HL-60 (cell line): ENCODE measurements around the gene USP48.

Experiments used
- GABPA ChIP-seq: IDR thresholded peaks from 2 replicates; pipeline ENCODE4 v1.6.1; 2012; ENCODE audit warnings: low read depth
- POLR2AphosphoS5 ChIP-seq: IDR thresholded peaks from 2 replicates; pipeline ENCODE4 v1.6.1; 2012; ENCODE audit warnings: low read depth
- TF ChIP-seq, protein P1 (sequence below): IDR thresholded peaks from one replicate; pipeline ENCODE4 v1.5.1; 2011; ENCODE audit warnings: low read length, control low read depth, inconsistent platforms; ENCODE audit not compliant: insufficient read depth
- TF ChIP-seq, protein P2 (sequence below): IDR thresholded peaks from 2 replicates; pipeline ENCODE4 v1.6.1; 2012; ENCODE audit warnings: low read depth; ENCODE audit not compliant: insufficient replicate concordance

GRCh38 chr1:21750841-21751240, 32.1 kb downstream of the USP48 start:
- TF ChIP-seq, protein P1, sequence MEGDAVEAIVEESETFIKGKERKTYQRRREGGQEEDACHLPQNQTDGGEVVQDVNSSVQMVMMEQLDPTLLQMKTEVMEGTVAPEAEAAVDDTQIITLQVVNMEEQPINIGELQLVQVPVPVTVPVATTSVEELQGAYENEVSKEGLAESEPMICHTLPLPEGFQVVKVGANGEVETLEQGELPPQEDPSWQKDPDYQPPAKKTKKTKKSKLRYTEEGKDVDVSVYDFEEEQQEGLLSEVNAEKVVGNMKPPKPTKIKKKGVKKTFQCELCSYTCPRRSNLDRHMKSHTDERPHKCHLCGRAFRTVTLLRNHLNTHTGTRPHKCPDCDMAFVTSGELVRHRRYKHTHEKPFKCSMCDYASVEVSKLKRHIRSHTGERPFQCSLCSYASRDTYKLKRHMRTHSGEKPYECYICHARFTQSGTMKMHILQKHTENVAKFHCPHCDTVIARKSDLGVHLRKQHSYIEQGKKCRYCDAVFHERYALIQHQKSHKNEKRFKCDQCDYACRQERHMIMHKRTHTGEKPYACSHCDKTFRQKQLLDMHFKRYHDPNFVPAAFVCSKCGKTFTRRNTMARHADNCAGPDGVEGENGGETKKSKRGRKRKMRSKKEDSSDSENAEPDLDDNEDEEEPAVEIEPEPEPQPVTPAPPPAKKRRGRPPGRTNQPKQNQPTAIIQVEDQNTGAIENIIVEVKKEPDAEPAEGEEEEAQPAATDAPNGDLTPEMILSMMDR: no peak
- TF ChIP-seq, protein P2, sequence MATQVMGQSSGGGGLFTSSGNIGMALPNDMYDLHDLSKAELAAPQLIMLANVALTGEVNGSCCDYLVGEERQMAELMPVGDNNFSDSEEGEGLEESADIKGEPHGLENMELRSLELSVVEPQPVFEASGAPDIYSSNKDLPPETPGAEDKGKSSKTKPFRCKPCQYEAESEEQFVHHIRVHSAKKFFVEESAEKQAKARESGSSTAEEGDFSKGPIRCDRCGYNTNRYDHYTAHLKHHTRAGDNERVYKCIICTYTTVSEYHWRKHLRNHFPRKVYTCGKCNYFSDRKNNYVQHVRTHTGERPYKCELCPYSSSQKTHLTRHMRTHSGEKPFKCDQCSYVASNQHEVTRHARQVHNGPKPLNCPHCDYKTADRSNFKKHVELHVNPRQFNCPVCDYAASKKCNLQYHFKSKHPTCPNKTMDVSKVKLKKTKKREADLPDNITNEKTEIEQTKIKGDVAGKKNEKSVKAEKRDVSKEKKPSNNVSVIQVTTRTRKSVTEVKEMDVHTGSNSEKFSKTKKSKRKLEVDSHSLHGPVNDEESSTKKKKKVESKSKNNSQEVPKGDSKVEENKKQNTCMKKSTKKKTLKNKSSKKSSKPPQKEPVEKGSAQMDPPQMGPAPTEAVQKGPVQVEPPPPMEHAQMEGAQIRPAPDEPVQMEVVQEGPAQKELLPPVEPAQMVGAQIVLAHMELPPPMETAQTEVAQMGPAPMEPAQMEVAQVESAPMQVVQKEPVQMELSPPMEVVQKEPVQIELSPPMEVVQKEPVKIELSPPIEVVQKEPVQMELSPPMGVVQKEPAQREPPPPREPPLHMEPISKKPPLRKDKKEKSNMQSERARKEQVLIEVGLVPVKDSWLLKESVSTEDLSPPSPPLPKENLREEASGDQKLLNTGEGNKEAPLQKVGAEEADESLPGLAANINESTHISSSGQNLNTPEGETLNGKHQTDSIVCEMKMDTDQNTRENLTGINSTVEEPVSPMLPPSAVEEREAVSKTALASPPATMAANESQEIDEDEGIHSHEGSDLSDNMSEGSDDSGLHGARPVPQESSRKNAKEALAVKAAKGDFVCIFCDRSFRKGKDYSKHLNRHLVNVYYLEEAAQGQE: no peak
- no peak for TF ChIP-seq POLR2AphosphoS5
- no peak for TF ChIP-seq GABPA
